Loucy (cell line): ENCODE data around the gene GDI2.

Source experiments
- CTCF ChIP-seq: fragments of 200-600 bp; sonication (generic); conservative IDR thresholded peaks from 2 replicates; pipeline ENCODE4 v1.5.1; 2014; ENCODE audit warnings: mild to moderate bottlenecking, antibody characterized with exemption, low read length
- EZH2phosphoT487 ChIP-seq: fragments of 200-600 bp; IDR thresholded peaks from 2 replicates; pipeline ENCODE4 v1.6.1; 2018; ENCODE audit warnings: antibody characterized with exemption, mild to moderate bottlenecking, moderate library complexity, borderline replicate concordance

- no peak for TF ChIP-seq CTCF
- no peak for TF ChIP-seq EZH2phosphoT487
Observed at GRCh38 chr10:5813091-5813340, 218 bp downstream of the GDI2 start.
